Mesothelial cell of epicardium (in vitro differentiated cells): ENCODE results near the gene SYT1. TPM values are rescaled to one million over a fixed set of nuclear protein-coding genes. Genes with fewer than 3 reads are reported as not detected.

ENCODE experiments used
- DNase-seq, 2 experiments: peaks; one replicate each; pipeline ENCODE4 v3.0.0; 2021; ENCODE audit warnings: low spot score in 2 of 2; ENCODE audit not compliant: unreplicated experiment in 2 of 2
- H3K27ac Mint-ChIP-seq: 2 replicates; pipeline ENCODE4 v1.8.0; 2021; ENCODE audit warnings: mixed read lengths
- H3K27me3 Mint-ChIP-seq: 2 replicates; pipeline ENCODE4 v1.8.0; 2021; ENCODE audit warnings: low read depth, mixed read lengths
- H3K36me3 Mint-ChIP-seq: 2 replicates; pipeline ENCODE4 v1.8.0; 2021; ENCODE audit warnings: mixed read lengths
- H3K4me1 Mint-ChIP-seq: 2 replicates; pipeline ENCODE4 v1.8.0; 2021; ENCODE audit warnings: mixed read lengths
- H3K4me3 Mint-ChIP-seq: 2 replicates; pipeline ENCODE4 v1.8.0; 2021; ENCODE audit warnings: mild to moderate bottlenecking, moderate library complexity, mixed read lengths
- H3K9me3 Mint-ChIP-seq: 2 replicates; pipeline ENCODE4 v1.8.0; 2021; ENCODE audit warnings: mixed read lengths
- CTCF ChIP-seq: fragments of 200-600 bp; sonication (generic); IDR thresholded peaks from one replicate; pipeline ENCODE4 v1.5.0; 2021; ENCODE audit warnings: antibody characterized with exemption; ENCODE audit not compliant: unreplicated experiment
- total RNA-seq: library from RNA; stranded (reverse); gene quantifications from 3 replicates; pipeline ENCODE4 v1.2.1, GENCODE V29; 2021

SYT1 gene
- total RNA-seq, 1 donor from 2014 or later: 13.6 TPM

- DNase-seq: no peak
- TF ChIP-seq CTCF: no peak
- Mint-ChIP-seq H3K9me3 (peaks cover 6% of the 10 kb centered on the region), H3K36me3 (peaks cover 2% of the 10 kb centered on the region), H3K27ac (no peak overlapping the region), H3K27me3 (no peaks in the 10 kb centered on the region), H3K4me3 (no peak overlapping the region), H3K4me1 (peaks cover 26% of the 10 kb centered on the region)
Observed at GRCh38 chr12:79141776-79142175, 277.2 kb downstream of the SYT1 start.

- no peak overlapping the region for H3K27ac Mint-ChIP-seq
- no peak for TF ChIP-seq CTCF
- H3K4me1 Mint-ChIP-seq: peaks cover 27% of the 10 kb centered on the region
- H3K9me3 Mint-ChIP-seq: peaks cover 6% of the 10 kb centered on the region
- no peak for DNase-seq
- no peaks in the 10 kb centered on the region for H3K27me3 Mint-ChIP-seq
- no peak overlapping the region for H3K4me3 Mint-ChIP-seq
- peaks cover 2% of the 10 kb centered on the region for H3K36me3 Mint-ChIP-seq
Observed at GRCh38 chr12:79143803-79144202, 279.2 kb downstream of the SYT1 start.

GRCh38 chr12:79151956-79152355 lies 287.4 kb downstream of the SYT1 start:
- no peak overlapping the region for H3K4me3 Mint-ChIP-seq
- no peak overlapping the region for H3K27ac Mint-ChIP-seq
- DNase-seq: no peak
- no peak for TF ChIP-seq CTCF
- no peaks in the 10 kb centered on the region for H3K27me3 Mint-ChIP-seq
- no peaks in the 10 kb centered on the region for H3K36me3 Mint-ChIP-seq
- H3K9me3 Mint-ChIP-seq: peaks cover 4% of the 10 kb centered on the region
- H3K4me1 Mint-ChIP-seq: peaks cover 20% of the 10 kb centered on the region

- H3K9me3 Mint-ChIP-seq: no peaks in the 10 kb centered on the region
- no peak for DNase-seq
- TF ChIP-seq CTCF: no peak
- no peaks in the 10 kb centered on the region for H3K36me3 Mint-ChIP-seq
- no peak overlapping the region for H3K27ac Mint-ChIP-seq
- H3K4me3 Mint-ChIP-seq: no peak overlapping the region
- H3K4me1 Mint-ChIP-seq: peaks cover 17% of the 10 kb centered on the region
- no peaks in the 10 kb centered on the region for H3K27me3 Mint-ChIP-seq
Observed at GRCh38 chr12:79155683-79156082, 291.1 kb downstream of the SYT1 start.

- Mint-ChIP-seq H3K27ac (no peak overlapping the region), H3K4me1 (peaks cover 15% of the 10 kb centered on the region), H3K36me3 (no peaks in the 10 kb centered on the region), H3K4me3 (no peak overlapping the region), H3K9me3 (no peaks in the 10 kb centered on the region), H3K27me3 (no peaks in the 10 kb centered on the region)
- DNase-seq: no peak
- no peak for TF ChIP-seq CTCF
Observed at GRCh38 chr12:79156846-79157463, 292.4 kb downstream of the SYT1 start.
